Uterus (tissue), 2 donors: Measurements from ENCODE around the gene SENP5.

Experiments used
- CTCF ChIP-seq, 4 experiments: fragments of 200-600 bp in 2 of 4; fragments of 450-650 bp in 2 of 4; sonication (generic) in 2 of 4; IDR thresholded peaks; one replicate each; pipeline ENCODE4 v1.5.1; 2016 to 2019; ENCODE audit warnings: antibody characterized with exemption in 4 of 4, mild to moderate bottlenecking in 2 of 4, moderate library complexity in 1 of 4
- POLR2A ChIP-seq, 2 donors: fragments of 450-650 bp; IDR thresholded peaks; one replicate each; pipeline ENCODE4 v1.6.1; 2016; ENCODE audit warnings: antibody characterized with exemption in 2 of 2, mild to moderate bottlenecking in 1 of 2, moderate library complexity in 1 of 2

- no peak for TF ChIP-seq POLR2A (IDR thresholded peaks at IDR 0.05)
- no peak for TF ChIP-seq CTCF (IDR thresholded peaks at IDR 0.05)
Observed at GRCh38 chr3:196936288-196936687, 68.6 kb downstream of the SENP5 start.
